GM19463 (cell line): ENCODE results near the gene SSTR4.
"Not testable (repeated sequence)": the region's sequence is repeated elsewhere in the genome, so short reads cannot be mapped to it uniquely, and the experiment has no call there.

ENCODE experiments used
- ATAC-seq: cut with Tn5 transposase; IDR thresholded peaks from one replicate; pipeline ENCODE4 v1.9.1; 2021; ENCODE audit warnings: mild to moderate bottlenecking, moderate library complexity; ENCODE audit not compliant: unreplicated experiment

The SSTR4 gene

DNA sequence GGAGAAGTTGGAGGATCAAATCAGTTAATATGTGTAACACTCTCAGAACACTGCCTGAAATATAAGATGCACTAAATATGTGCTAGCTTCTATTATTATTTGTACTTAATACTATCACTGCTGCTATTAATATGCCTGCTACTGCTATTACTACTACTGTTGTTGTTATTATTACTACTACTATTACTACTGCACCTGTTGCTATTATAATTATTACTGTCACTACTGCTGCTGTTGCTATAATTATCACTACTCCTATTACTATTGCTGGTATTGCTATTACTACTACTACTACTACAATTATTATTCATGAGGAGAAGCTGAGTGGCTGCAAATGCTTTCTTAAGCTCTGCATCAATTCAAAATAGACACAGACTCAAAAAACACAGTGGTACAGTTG lies 16.7 kb upstream of the SSTR4 start:
- ATAC-seq: no peak

GRCh38 chr20:23018941-23019340 lies 16.2 kb upstream of the SSTR4 start:
- ATAC-seq: no peak

GRCh38 chr20:23019403-23019802 lies 15.7 kb upstream of the SSTR4 start:
- ATAC-seq: no peak

DNA sequence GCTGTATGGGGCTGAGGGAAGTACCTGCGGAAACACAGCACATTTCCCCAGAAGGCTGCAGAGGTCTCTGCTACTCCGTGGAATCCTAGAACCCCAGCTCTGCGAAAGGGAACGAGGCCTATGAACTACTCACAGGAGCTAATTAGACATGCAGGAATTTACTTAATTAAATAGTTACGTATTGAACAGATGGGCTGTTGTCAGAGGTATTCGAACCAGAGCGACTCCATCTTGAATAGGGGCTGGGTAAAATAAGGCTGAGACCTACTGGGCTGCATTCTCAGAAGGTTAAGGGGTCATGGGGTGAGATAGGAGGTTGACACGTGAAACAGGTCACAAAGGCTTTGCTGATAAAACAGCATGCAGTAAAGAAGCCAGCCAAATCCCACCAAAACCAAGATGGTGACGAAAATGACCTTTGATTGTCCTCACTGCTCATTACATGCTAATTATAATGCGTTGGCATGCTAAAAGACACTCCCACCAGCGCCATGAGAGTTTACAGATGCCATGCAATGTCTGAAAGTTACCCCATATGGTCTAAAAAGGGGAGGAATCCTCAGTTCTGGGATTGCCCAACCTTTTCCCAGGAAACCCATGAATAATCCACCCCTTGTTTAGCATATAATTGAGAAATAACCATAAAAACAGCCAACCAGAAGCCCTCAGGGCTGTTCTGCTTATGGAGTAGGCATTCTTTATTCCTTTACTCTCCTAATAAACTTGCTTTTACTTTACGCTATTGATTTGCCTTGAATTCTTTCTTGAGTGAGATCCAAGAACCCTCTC lies 14.7 kb upstream of the SSTR4 start:
- no peak for ATAC-seq

- ATAC-seq: no peak
These were observed 13.6 kb upstream of the SSTR4 start for GRCh38 chr20:23021541-23021940.

DNA sequence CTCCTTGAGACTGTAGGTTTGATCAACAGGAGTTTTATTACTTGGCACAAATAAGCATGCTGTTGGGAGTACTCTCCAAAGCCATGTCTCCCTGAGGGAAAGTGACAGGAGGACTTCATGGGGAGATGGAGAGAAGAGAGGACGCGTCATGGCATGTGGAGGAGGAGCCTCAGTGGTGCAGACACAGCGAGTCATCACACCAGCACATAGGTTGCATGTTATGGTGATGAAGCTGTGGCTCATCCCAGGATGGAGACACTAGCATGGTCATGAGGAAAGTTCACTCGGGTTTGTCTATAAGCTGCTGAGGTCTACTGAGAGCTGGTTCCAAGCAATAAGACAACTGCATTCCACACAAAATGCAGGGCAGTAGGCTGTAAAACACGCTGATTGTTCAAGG lies 13.2 kb upstream of the SSTR4 start:
- ATAC-seq: no peak

- no peak for ATAC-seq
These were observed 12.3 kb upstream of the SSTR4 start for GRCh38 chr20:23022849-23023248.

GRCh38 chr20:23023621-23024177 lies 11.4 kb upstream of the SSTR4 start:
- ATAC-seq: no peak

DNA sequence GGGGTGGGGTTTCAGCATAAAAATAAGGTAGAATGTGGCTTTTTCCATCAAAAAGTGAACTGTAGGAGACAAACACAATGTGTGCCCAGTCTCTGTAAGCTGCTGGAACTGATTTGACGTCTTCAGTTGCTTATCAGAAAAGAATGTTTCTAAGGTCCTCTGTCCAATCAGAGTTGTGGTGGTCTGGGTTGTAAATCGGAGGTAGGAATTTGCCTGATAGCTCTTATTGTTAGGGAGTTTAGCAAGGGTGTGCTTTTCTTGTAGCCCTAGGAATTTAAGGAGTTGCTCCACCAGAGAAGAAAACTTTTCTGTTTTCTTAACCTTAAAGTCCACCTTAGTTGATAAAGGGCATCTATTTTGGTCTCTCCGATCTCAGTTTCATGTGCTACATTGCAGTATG lies 10.4 kb upstream of the SSTR4 start:
- ATAC-seq: no peak

GRCh38 chr20:23025503-23025902 lies 9.6 kb upstream of the SSTR4 start:
- not testable (repeated sequence) for ATAC-seq

- no peak for ATAC-seq
These were observed 7.4 kb upstream of the SSTR4 start for GRCh38 chr20:23027721-23028120.

DNA sequence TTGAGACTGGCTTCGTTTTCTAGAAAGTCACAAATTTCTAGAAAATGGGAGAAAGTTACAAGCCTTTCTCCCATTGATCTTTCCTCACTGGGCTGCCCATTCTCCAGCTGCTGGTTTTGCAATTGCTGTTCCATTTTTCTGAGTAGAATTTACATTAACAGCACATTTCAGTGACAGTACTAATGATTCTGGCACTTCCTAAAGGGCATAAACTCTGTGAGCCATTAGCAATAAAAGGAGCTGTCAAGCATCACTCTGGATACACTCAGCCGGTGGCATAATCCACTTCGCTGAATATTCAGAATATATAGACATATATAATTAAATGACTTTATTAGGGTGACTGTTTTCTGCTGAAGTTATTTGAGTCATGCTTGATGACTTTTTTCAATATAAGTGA lies 6.7 kb upstream of the SSTR4 start:
- ATAC-seq: no peak

DNA sequence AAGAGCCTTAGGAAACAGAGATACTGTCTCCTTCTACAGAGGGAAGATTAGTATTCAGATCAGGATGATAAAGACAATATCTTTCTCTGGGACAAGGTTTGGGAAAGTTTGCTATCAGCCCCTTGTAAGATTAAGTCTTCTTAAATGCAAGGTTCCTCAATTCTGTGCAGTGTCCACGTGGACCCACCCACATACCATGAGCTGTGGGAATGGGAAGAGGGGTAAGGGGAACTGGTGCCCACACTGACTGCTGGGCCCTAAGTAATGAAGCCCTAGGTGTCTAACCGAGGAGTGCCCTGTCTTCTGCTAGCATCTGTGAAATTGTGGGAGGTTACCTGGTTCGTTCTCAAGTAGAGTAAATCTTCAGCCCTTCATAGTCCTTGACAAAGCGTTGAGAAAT lies 5.8 kb upstream of the SSTR4 start:
- no peak for ATAC-seq

GRCh38 chr20:23031346-23031745 lies 3.8 kb upstream of the SSTR4 start:
- no peak for ATAC-seq

- no peak for ATAC-seq
These were observed 2.9 kb upstream of the SSTR4 start for GRCh38 chr20:23032056-23032749.

DNA sequence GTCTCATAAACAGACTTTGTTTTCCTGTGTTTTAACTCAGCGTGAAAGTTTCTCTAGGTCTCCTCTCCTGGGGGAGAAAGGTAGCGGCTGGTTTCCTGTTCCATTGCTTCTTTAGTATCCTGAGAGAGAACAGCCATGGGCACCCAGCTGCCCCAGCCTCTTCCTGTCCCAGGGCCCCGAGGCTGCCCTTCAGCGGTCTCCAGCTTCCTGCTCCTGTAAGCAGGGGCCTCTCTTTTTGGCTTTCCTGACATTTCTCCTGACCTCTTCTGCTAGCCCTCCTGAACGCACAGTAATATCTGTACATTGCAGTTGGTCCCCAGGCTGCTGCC lies 2.4 kb upstream of the SSTR4 start:
- no peak for ATAC-seq

DNA sequence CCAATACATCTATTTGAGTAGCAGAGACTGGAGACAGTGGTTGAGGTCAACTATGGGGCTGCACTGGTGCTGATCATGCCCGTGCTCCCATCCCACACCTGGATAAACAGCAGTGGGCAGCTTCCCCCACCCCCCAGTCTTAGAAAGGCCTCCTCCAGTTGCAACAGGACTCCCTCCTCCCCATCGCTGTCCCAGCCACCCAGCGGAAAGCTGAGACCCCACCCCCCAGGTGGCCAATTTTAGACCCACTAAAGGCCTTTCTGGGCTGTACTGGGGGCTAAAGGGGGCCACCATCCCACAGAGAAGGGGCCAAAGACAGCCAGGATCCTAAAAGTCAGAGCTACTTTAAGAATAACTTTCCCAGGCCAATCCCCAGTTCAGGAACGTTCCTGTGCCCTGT lies 1.2 kb upstream of the SSTR4 start:
- no peak for ATAC-seq

GRCh38 chr20:23035731-23036130 lies 619 bp downstream of the SSTR4 start:
- no peak for ATAC-seq

DNA sequence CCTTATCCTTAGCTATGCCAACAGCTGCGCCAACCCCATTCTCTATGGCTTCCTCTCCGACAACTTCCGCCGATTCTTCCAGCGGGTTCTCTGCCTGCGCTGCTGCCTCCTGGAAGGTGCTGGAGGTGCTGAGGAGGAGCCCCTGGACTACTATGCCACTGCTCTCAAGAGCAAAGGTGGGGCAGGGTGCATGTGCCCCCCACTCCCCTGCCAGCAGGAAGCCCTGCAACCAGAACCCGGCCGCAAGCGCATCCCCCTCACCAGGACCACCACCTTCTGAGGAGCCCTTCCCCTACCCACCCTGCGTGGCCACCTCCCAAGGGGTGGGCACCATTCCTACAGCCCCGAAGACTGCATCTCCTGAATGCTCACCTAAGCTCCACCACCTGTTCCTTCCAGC lies 1.3 kb downstream of the SSTR4 start:
- no peak for ATAC-seq

- ATAC-seq: no peak
These were observed 1.9 kb downstream of the SSTR4 start for GRCh38 chr20:23037017-23037481.

- no peak for ATAC-seq
These were observed 4.2 kb downstream of the SSTR4 start for GRCh38 chr20:23039136-23039875.
